Neuronal stem cell (in vitro differentiated cells): ENCODE measurements around the gene ARSG.

Experiments used
- DNase-seq: peaks from one replicate; pipeline ENCODE4 v3.0.0-alpha.2; 2013; ENCODE audit warnings: low spot score
- H2AFZ ChIP-seq: one replicate; pipeline ENCODE4 v1.6.1; 2013; ENCODE audit warnings: mild to moderate bottlenecking, low read length, inconsistent platforms
- H2AK5ac ChIP-seq: 2 replicates; pipeline ENCODE4 v1.6.1; 2013; ENCODE audit warnings: low read depth, mild to moderate bottlenecking, inconsistent platforms, low read length, moderate library complexity, mixed read lengths
- H2BK120ac ChIP-seq: 2 replicates; pipeline ENCODE4 v1.6.1; 2013; ENCODE audit warnings: low read depth, mild to moderate bottlenecking, inconsistent platforms, low read length, moderate library complexity, mixed read lengths
- H2BK12ac ChIP-seq: one replicate; pipeline ENCODE4 v1.6.1; 2013; ENCODE audit warnings: low read length, inconsistent platforms
- H2BK15ac ChIP-seq: 2 replicates; pipeline ENCODE4 v1.6.1; 2013; ENCODE audit warnings: mild to moderate bottlenecking, low read length, inconsistent platforms, mixed read lengths
- H2BK5ac ChIP-seq: one replicate; pipeline ENCODE4 v1.6.1; 2013; ENCODE audit warnings: inconsistent platforms, mild to moderate bottlenecking, low read length, moderate library complexity
- H3K14ac ChIP-seq: one replicate; pipeline ENCODE4 v1.6.1; 2013; ENCODE audit warnings: low read length, inconsistent platforms
- H3K18ac ChIP-seq: 2 replicates; pipeline ENCODE4 v1.6.1; 2013; ENCODE audit warnings: low read length, inconsistent platforms
- H3K23ac ChIP-seq: 2 replicates; pipeline ENCODE4 v1.6.1; 2013; ENCODE audit warnings: low read depth, mild to moderate bottlenecking, mixed read lengths, low read length, inconsistent platforms; ENCODE audit not compliant: poor library complexity
- H3K27ac ChIP-seq: replicated peaks from 3 replicates; pipeline ENCODE4 v1.5.1; 2013; ENCODE audit warnings: low read length, inconsistent platforms
- H3K27me3 ChIP-seq, 3 experiments: 2 replicates each; pipeline ENCODE4 v1.6.1; 2013; ENCODE audit warnings: low read length in 3 of 3, mild to moderate bottlenecking in 2 of 3, inconsistent platforms in 1 of 3, low read depth in 1 of 3, mixed read lengths in 1 of 3, moderate library complexity in 1 of 3; ENCODE audit not compliant: control insufficient read depth in 3 of 3, insufficient read depth in 3 of 3
- H3K36me3 ChIP-seq, 2 donors: replicated peaks in 1 of 2; 2 replicates each; pipeline ENCODE4 v1.6.1; 2013; ENCODE audit warnings: low read length in 2 of 2; ENCODE audit not compliant: control insufficient read depth in 2 of 2, insufficient read depth in 2 of 2
- H3K4ac ChIP-seq: 2 replicates; pipeline ENCODE4 v1.6.1; 2013; ENCODE audit warnings: inconsistent platforms, mild to moderate bottlenecking, low read length, moderate library complexity
- H3K4me1 ChIP-seq, 2 donors: 1 replicate in 1 of 2; 2 replicates in 1 of 2; pipeline ENCODE4 v1.6.1; 2013; ENCODE audit warnings: low read length in 2 of 2, low read depth in 1 of 2; ENCODE audit not compliant: control insufficient read depth in 2 of 2, insufficient read depth in 1 of 2
- H3K4me2 ChIP-seq: one replicate; pipeline ENCODE4 v1.6.1; 2013; ENCODE audit warnings: mild to moderate bottlenecking, low read length, inconsistent platforms; ENCODE audit not compliant: insufficient read depth, poor library complexity, severe bottlenecking
- H3K4me3 ChIP-seq, 2 donors: 2 replicates each; pipeline ENCODE4 v1.5.1; 2013; ENCODE audit warnings: low read length in 2 of 2, mild to moderate bottlenecking in 2 of 2, inconsistent platforms in 1 of 2, moderate library complexity in 1 of 2
- H3K79me1 ChIP-seq: one replicate; pipeline ENCODE4 v1.6.1; 2013; ENCODE audit warnings: low read depth, mild to moderate bottlenecking, inconsistent platforms, low read length, moderate library complexity
- H3K9ac ChIP-seq: one replicate; pipeline ENCODE4 v1.6.1; 2013; ENCODE audit warnings: mild to moderate bottlenecking, low read depth, low read length, inconsistent platforms; ENCODE audit not compliant: poor library complexity
- H3K9me3 ChIP-seq, 2 donors: replicated peaks in 1 of 2; 2 replicates each; pipeline versions ENCODE3 to v1.6.1; 2013; ENCODE audit warnings: low read length in 2 of 2, mild to moderate bottlenecking in 2 of 2, inconsistent platforms in 1 of 2, low read depth in 1 of 2, mixed read lengths in 1 of 2, moderate library complexity in 1 of 2; ENCODE audit not compliant: control insufficient read depth in 2 of 2, insufficient read depth in 1 of 2
- H4K8ac ChIP-seq: one replicate; pipeline ENCODE4 v1.6.1; 2013; ENCODE audit warnings: low read depth, mild to moderate bottlenecking, inconsistent platforms, low read length, moderate library complexity
- H4K91ac ChIP-seq: one replicate; pipeline ENCODE4 v1.6.1; 2013; ENCODE audit warnings: low read length, low read depth, mild to moderate bottlenecking, inconsistent platforms; ENCODE audit not compliant: poor library complexity
- WGBS, 2 donors: extraction: QIAGEN DNeasy Blood & Tissue Kit; methylation state at CpG; one replicate each; pipeline ENCODE4 v1.1.7; 2013; ENCODE audit warnings: missing lambda C conversion rate in 2 of 2, mixed read lengths in 1 of 2; ENCODE audit not compliant: insufficient read length in 2 of 2, insufficient replicate concordance in 1 of 2; ENCODE audit errors: extremely low coverage in 2 of 2; 5-methylcytosine and 5-hydroxymethylcytosine counted together

Gene ARSG

GRCh38 chr17:68299817-68300216, 8.5 kb downstream of the ARSG start:
- no peak overlapping the region for H3K14ac ChIP-seq
- no peak overlapping the region for H2BK15ac ChIP-seq
- H2BK12ac ChIP-seq: no peak overlapping the region
- H3K27me3 ChIP-seq: no peaks in the 10 kb centered on the region
- no peak overlapping the region for H3K9ac ChIP-seq
- H2BK120ac ChIP-seq: no peak overlapping the region
- H4K8ac ChIP-seq: no peak overlapping the region
- H4K91ac ChIP-seq: no peak overlapping the region
- H3K18ac ChIP-seq: no peak overlapping the region
- no peak overlapping the region for H3K4me3 ChIP-seq
- no peak overlapping the region for H2AFZ ChIP-seq
- no peak overlapping the region for H3K23ac ChIP-seq
- H3K9me3 ChIP-seq: peaks cover 0 to 13% of the 10 kb centered on the region in 2 donors
- DNase-seq: no peak
- H2AK5ac ChIP-seq: no peak overlapping the region
- H3K4me1 ChIP-seq: peaks cover 0 to 5% of the 10 kb centered on the region in 2 donors
- no peaks in the 10 kb centered on the region for H3K79me1 ChIP-seq
- no peak overlapping the region for H2BK5ac ChIP-seq
- H3K36me3 ChIP-seq: no peaks in the 10 kb centered on the region
- H3K4ac ChIP-seq: no peak overlapping the region
- no peak overlapping the region for H3K4me2 ChIP-seq
- H3K27ac ChIP-seq: no peak overlapping the region
- no CpG with 5 or more reads among the region's 3 CpGs for WGBS, 2 donors

- peaks cover 0 to 15% of the 10 kb centered on the region in 2 donors for H3K9me3 ChIP-seq
- no peak overlapping the region for H3K27ac ChIP-seq
- no peak overlapping the region for H3K4me2 ChIP-seq
- H3K79me1 ChIP-seq: no peaks in the 10 kb centered on the region
- DNase-seq: no peak
- no peak overlapping the region for H2AFZ ChIP-seq
- H4K8ac ChIP-seq: no peak overlapping the region
- H3K4me1 ChIP-seq: peaks cover 0 to 2% of the 10 kb centered on the region in 2 donors
- no peak overlapping the region for H4K91ac ChIP-seq
- no peak overlapping the region for H2AK5ac ChIP-seq
- no peak overlapping the region for H3K23ac ChIP-seq
- no peak overlapping the region for H3K4ac ChIP-seq
- no peaks in the 10 kb centered on the region for H3K27me3 ChIP-seq
- no peak overlapping the region for H2BK5ac ChIP-seq
- no peak overlapping the region for H3K4me3 ChIP-seq
- no peak overlapping the region for H3K9ac ChIP-seq
- H3K36me3 ChIP-seq: peaks cover 0 to 2% of the 10 kb centered on the region in 2 donors
- WGBS, 2 donors: no CpG with 5 or more reads among the region's 9 CpGs
- no peak overlapping the region for H3K14ac ChIP-seq
- H3K18ac ChIP-seq: no peak overlapping the region
- no peak overlapping the region for H2BK12ac ChIP-seq
- H2BK15ac ChIP-seq: no peak overlapping the region
- H2BK120ac ChIP-seq: no peak overlapping the region
Measured at GRCh38 chr17:68301438-68301959, 10.2 kb downstream of the ARSG start.

- Histone ChIP-seq H4K91ac (no peak overlapping the region), H3K18ac (no peak overlapping the region), H2BK15ac (no peak overlapping the region), H3K27ac (no peak overlapping the region), H2AK5ac (no peak overlapping the region), H3K4me1 (peaks cover 0 to 2% of the 10 kb centered on the region in 2 donors), H3K4me2 (peak overlapping the region; percentile 20), H4K8ac (no peak overlapping the region), H3K36me3 (peaks cover 0 to 8% of the 10 kb centered on the region in 2 donors), H3K27me3 (no peaks in the 10 kb centered on the region), H3K4me3 (no peak overlapping the region), H3K79me1 (no peaks in the 10 kb centered on the region), H3K14ac (no peak overlapping the region), H2BK5ac (no peak overlapping the region), H2BK12ac (no peak overlapping the region), H3K9me3 (peaks cover 0 to 21% of the 10 kb centered on the region in 2 donors), H3K9ac (no peak overlapping the region), H3K23ac (no peak overlapping the region), H3K4ac (no peak overlapping the region), H2AFZ (no peak overlapping the region), H2BK120ac (no peak overlapping the region)
- no CpG with 5 or more reads among the region's 10 CpGs for WGBS, 2 donors
- no peak for DNase-seq
Measured at GRCh38 chr17:68302066-68302564, 10.8 kb downstream of the ARSG start.

GRCh38 chr17:68302666-68303065, 11.4 kb downstream of the ARSG start:
- no peak overlapping the region for H2AK5ac ChIP-seq
- H3K18ac ChIP-seq: no peak overlapping the region
- no peak overlapping the region for H2BK5ac ChIP-seq
- no peak overlapping the region for H3K23ac ChIP-seq
- H3K27ac ChIP-seq: no peak overlapping the region
- no peak overlapping the region for H3K14ac ChIP-seq
- no peak overlapping the region for H2BK12ac ChIP-seq
- H3K4ac ChIP-seq: no peak overlapping the region
- no peaks in the 10 kb centered on the region for H3K79me1 ChIP-seq
- H3K36me3 ChIP-seq: peaks cover 0 to 14% of the 10 kb centered on the region in 2 donors
- H3K4me2 ChIP-seq: no peak overlapping the region
- H3K9me3 ChIP-seq: peaks cover 0 to 26% of the 10 kb centered on the region in 2 donors
- no CpG with 5 or more reads among the region's 4 CpGs for whole genome bisulfite sequencing, 2 donors
- peaks cover 0 to 2% of the 10 kb centered on the region in 2 donors for H3K4me1 ChIP-seq
- H3K27me3 ChIP-seq: no peaks in the 10 kb centered on the region
- no peak overlapping the region for H4K91ac ChIP-seq
- no peak overlapping the region for H3K4me3 ChIP-seq
- H2AFZ ChIP-seq: no peak overlapping the region
- no peak overlapping the region for H4K8ac ChIP-seq
- H2BK120ac ChIP-seq: no peak overlapping the region
- no peak for DNase-seq
- H2BK15ac ChIP-seq: no peak overlapping the region
- H3K9ac ChIP-seq: no peak overlapping the region
